Thoracic aorta (tissue), 2 donors: Measurements from ENCODE around the gene PSMD5. TPM values are rescaled to one million over a fixed set of nuclear protein-coding genes. Genes with fewer than 3 reads are reported as not detected.

Source experiments
- ATAC-seq: fragments of 150-250 bp; one replicate; pipeline ENCODE4 v1.8.0; 2017; ENCODE audit warnings: low read depth; ENCODE audit not compliant: insufficient number of reproducible peaks, low FRiP score
- DNase-seq: peaks from one replicate; pipeline ENCODE4 v3.0.0-alpha.2; 2020; ENCODE audit warnings: low spot score
- H3K27ac ChIP-seq, 2 donors: fragments of 200-600 bp; sonication (generic); 1 replicate in 1 of 2; 2 replicates in 1 of 2; pipeline ENCODE4 v1.5.1; 2016; ENCODE audit warnings: mild to moderate bottlenecking in 2 of 2, moderate library complexity in 2 of 2
- H3K27me3 ChIP-seq: fragments of 200-600 bp; sonication (generic); replicated peaks from 2 replicates; pipeline ENCODE4 v1.6.0; 2016; ENCODE audit warnings: mild to moderate bottlenecking; ENCODE audit not compliant: insufficient read depth
- H3K36me3 ChIP-seq: fragments of 200-600 bp; sonication (generic); one replicate; pipeline ENCODE4 v1.5.1; 2016
- H3K4me1 ChIP-seq, 2 donors: fragments of 200-600 bp; sonication (generic); 1 replicate in 1 of 2; 2 replicates in 1 of 2; pipeline versions ENCODE4 v1.5.1 to v1.6.0; 2016; ENCODE audit warnings: low read depth in 2 of 2, mild to moderate bottlenecking in 1 of 2; ENCODE audit not compliant: control insufficient read depth in 1 of 2
- H3K4me3 ChIP-seq: fragments of 200-600 bp; sonication (generic); 2 replicates; pipeline ENCODE4 v1.5.1; 2016; ENCODE audit warnings: mild to moderate bottlenecking
- H3K9me3 ChIP-seq: fragments of 200-600 bp; sonication (generic); 2 replicates; pipeline ENCODE4 v1.5.1; 2016
- total RNA-seq, 2 donors: library from RNA; depleted of rRNA; stranded (reverse); fragments of >200 nt; gene quantifications; one replicate each; pipeline versions ENCODE4 v1.1.0 to v1.2.3, GENCODE V29; 2016
- TF ChIP-seq, protein P1 (sequence below): fragments of 200-600 bp; sonication (generic); IDR thresholded peaks from one replicate; pipeline ENCODE4 v1.5.1; 2019; ENCODE audit warnings: antibody characterized with exemption

Gene PSMD5
- total RNA-seq, 2 donors from 2014 or later = 19.4 to 55.7 TPM

DNA sequence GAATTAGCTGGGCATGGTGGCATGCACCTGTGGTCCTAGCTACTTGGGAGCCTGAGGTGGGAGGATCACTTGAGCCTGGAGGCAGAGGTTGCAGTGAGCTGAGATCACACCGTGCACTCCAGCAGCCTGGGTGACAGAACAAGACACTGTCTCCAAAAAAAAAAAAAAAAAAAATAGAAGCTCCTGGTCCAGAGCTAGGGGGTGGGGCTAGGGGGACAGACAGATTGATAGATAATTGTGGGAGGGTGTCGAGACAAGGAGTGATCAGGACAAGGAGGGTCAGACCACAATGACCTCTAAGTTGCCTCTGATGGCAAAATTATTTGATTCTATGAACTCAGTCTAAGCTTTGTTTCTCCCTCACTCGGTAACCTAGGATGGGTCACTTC, 40.9 kb upstream of the PSMD5 start:
- H3K27ac ChIP-seq = no peak overlapping the region
- DNase-seq (no peak), ATAC-seq (no peak)
- TF ChIP-seq, protein P1, sequence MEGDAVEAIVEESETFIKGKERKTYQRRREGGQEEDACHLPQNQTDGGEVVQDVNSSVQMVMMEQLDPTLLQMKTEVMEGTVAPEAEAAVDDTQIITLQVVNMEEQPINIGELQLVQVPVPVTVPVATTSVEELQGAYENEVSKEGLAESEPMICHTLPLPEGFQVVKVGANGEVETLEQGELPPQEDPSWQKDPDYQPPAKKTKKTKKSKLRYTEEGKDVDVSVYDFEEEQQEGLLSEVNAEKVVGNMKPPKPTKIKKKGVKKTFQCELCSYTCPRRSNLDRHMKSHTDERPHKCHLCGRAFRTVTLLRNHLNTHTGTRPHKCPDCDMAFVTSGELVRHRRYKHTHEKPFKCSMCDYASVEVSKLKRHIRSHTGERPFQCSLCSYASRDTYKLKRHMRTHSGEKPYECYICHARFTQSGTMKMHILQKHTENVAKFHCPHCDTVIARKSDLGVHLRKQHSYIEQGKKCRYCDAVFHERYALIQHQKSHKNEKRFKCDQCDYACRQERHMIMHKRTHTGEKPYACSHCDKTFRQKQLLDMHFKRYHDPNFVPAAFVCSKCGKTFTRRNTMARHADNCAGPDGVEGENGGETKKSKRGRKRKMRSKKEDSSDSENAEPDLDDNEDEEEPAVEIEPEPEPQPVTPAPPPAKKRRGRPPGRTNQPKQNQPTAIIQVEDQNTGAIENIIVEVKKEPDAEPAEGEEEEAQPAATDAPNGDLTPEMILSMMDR = no peak
- peaks cover 0 to 3% of the 10 kb centered on the region in 2 donors for H3K4me1 ChIP-seq
- no peaks in the 10 kb centered on the region for H3K27me3 ChIP-seq
- H3K36me3 ChIP-seq = no peaks in the 10 kb centered on the region
- no peaks in the 10 kb centered on the region for H3K9me3 ChIP-seq
- H3K4me3 ChIP-seq = no peak overlapping the region

DNA sequence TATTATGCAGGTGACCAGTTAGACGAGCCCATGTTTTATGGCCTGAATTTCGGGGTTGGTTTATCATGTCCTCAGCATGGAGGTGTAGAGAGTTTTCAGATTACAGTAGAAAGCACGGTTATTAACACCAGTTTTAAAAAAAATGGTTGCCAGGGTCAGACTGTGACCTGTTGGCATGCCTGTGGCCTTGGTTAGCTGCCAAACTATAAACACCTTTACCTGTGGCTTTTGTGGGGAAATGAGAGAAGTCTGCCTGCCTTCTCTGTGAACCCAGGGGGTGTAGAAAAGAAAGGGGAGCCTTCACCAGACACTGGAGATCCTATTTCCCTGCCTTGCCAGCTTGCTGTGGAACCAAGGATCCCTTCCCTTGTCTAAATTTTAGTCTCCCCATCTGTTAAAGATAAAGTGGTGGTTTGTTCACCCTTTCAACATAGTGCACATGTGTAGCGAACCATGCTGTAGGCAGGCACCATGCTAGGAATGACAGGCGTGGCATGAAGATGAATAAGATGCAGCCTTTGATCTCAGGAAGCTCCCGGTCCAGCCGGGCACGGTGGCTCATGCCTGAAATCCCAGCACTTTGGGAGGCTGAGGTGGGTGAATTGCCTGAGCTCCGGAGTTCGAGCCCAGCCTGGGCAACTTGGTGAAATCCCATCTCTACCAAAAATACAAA, 40.3 kb upstream of the PSMD5 start:
- DNase-seq (no peak), ATAC-seq (no peak)
- Histone ChIP-seq H3K36me3 (no peaks in the 10 kb centered on the region), H3K27me3 (no peaks in the 10 kb centered on the region), H3K4me3 (no peak overlapping the region), H3K4me1 (peaks cover 0 to 8% of the 10 kb centered on the region in 2 donors), H3K9me3 (no peaks in the 10 kb centered on the region), H3K27ac (no peak overlapping the region)
- TF ChIP-seq, protein P1 = no peak

DNA sequence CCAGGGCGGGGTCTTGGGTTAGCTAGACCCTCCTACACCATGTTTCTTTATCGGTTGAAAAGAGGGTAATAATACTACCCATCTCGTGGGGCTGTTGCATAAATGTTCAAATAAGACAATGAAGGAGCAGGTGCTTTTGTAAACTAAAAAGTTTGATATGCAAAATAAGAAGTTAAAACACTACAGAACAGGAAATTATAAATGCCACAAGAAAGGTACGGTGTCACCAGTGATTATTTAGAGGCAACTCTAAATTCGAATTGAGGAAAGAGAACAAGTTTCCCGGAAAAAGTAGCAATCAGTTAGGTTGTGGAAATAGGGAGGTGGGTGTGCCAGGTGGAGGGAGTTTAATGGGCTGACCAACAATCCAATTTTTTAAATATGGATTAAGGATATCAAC, 36.7 kb upstream of the PSMD5 start:
- DNase-seq = no peak
- Histone ChIP-seq H3K4me3 (no peak overlapping the region), H3K27me3 (no peaks in the 10 kb centered on the region), H3K9me3 (no peaks in the 10 kb centered on the region), H3K27ac (no peak overlapping the region), H3K36me3 (no peaks in the 10 kb centered on the region), H3K4me1 (peaks cover 3 to 24% of the 10 kb centered on the region in 2 donors)
- TF ChIP-seq, protein P1 = no peak
- ATAC-seq = no peak

DNA sequence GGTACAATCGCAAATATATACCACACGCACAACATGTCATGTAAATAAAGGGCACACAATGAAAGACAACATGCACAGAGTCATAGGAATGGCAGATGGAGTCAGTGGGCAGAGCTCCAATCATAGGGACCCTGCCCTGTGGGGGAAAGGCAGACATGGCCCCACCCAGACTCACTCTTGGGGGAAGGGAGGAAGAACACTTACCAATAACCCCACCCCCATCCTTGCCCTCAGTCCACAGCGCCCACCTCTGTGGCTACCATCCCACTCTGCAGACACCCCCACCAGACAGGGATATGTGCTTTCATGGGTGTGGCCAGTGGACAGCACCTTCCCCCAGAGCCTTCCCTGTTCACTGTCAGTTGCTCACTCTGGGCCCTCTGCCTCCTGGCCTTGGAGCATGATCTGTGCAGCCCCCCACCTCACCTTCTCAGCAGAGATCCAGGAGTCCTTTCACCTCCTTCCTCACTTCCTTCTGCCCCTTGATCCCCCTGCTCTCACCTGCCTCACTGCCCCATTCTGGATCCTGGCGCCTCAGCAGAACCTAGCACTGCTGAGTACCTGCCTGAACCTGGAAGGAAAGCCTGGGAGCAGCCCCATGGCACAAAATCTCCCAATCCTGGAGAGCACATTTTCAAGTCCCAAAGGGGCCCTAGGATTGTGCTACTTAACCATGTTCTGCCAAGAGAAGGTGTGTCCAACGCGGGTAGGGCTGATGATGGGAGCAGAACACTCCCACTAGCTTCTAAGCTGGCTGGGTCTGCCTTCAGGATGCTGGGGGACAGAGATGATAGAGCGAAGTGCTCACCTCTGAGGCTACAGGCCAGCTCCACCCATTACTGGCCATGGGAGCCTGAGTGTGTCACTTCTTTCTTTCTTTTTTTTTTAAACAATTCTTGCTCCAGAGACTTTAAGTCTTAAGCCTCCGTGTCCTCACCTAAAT, 35.7 kb upstream of the PSMD5 start:
- Histone ChIP-seq H3K9me3 (no peaks in the 10 kb centered on the region), H3K27ac (peak overlapping the region in 1 of 2 donors; percentile 68), H3K4me3 (no peak overlapping the region), H3K36me3 (peaks cover 8% of the 10 kb centered on the region), H3K27me3 (no peaks in the 10 kb centered on the region), H3K4me1 (peaks cover 3 to 24% of the 10 kb centered on the region in 2 donors)
- TF ChIP-seq, protein P1 = no peak
- no peak for ATAC-seq
- no peak for DNase-seq
